GM21576 (cell line): ENCODE results near the gene HEXIM1.

ENCODE experiments used
- ATAC-seq: cut with Tn5 transposase; IDR thresholded peaks from one replicate; pipeline ENCODE4 v1.9.1; 2021; ENCODE audit warnings: mild to moderate bottlenecking, moderate library complexity; ENCODE audit not compliant: unreplicated experiment

Gene HEXIM1

DNA sequence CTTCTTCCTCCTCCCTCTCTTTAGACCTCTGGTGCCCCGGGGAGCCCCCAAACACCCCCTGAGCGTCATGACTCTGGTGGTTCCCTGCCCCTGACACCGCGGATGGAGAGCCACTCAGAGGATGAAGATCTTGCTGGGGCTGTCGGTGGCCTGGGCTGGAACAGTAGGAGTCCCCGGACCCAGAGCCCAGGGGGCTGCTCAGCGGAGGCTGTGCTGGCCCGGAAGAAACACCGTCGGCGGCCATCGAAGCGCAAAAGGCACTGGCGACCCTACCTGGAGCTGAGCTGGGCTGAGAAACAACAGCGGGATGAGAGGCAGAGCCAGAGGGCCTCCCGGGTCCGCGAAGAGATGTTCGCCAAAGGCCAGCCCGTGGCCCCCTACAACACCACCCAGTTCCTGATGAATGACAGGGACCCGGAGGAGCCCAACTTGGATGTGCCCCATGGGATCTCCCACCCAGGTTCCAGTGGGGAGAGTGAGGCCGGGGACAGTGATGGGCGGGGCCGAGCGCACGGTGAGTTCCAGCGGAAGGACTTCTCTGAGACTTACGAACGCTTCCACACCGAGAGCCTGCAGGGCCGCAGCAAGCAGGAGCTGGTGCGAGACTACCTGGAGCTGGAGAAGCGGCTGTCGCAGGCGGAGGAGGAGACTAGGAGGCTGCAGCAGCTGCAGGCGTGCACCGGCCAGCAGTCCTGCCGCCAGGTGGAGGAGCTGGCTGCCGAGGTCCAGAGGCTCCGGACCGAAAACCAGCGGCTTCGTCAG, 20.9 kb downstream of the HEXIM1 start:
- no peak for ATAC-seq

DNA sequence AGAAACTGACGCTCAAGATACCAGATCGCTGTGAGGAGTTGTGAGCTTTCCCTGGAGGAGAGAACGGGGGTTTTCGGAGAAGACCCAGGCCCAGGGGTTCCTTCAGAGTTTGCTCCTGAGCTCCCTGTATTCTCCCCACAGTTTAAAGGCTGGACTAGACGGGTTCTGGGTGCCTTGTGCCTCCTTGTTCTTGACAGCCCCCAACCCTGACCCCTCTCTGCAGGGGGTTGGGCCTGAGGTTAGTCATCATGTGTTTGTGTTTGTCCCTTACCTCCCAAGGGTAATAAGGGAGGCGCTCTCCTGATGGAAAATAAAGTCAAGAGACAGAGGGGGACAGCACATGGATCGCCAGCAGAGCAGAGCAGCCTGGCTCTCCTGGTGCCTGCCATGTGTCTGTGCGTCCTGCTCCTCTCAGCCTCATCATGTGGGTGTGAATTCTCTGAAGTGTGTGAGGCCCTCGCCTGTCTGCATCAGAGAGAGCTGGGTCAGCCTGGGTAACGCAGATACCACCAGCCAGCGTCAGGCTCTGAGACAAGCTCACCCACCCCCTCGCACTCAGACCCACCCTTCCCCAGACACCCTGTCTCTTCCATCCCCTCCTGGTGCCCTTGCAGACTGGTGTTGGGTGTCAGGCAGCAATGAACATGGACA, 22.1 kb downstream of the HEXIM1 start:
- no peak for ATAC-seq

DNA sequence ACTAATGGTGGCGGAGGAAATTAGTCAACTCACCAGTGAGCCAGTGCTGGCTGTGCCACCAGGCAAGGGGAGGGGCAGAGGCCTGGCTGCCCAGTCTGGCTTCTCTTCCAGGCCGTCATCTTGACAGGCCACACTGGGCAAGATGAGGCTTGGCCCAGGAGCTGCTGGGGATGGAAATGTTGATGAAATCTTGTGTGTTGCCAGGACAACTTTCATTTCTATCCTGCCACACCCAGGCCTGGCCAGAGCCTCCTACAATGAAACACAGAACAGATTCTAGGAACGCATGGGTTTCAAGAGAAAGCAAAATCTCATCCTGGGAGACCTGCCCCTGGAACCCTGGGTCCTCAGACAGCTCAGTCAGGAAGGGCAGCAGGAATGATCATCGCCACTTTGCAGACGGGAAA, 22.7 kb downstream of the HEXIM1 start:
- no peak for ATAC-seq

DNA sequence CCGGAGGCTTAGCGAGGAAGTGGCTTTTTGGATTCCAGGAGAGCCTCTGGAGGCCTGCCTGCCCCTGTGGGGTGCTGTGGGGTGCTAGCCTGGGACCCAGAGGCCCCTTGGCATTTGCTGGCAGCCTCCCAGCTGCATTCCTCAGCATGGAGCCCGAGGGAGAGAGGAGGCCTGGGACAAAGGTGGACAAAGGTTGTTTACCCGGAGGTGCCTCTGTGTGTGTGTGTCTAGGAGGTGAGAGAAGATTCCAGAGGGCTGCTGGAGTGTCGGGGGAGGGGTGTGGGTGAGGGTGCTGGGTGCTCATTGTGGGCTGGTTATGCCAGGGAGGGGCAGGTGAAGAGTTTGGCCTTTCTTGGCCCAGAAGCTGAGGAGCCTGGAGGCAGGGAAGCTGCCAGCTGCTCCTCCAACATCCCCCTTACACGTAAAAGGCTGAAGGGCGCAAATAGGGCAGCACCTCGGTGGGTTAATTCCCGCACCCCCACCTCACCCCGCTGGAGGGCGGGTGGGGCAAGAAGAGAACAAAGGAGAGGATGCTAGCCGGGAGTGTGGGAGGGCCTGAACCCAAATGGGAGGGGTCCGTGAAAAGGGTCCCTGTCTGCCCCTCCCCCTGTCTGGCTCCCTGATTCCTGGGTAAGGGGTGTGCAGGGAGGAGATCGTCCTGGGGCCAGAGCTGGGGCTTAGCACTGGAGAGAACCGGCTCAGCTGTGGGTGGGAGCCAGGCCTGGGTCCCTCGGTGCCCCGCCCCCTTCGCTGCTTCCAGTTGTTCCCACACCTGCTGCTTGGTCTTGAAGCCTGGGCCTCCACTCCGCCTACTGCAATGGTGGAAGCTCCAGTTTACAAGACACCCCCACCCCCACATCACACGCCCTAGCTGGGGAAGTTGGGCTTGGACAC, 23.3 kb downstream of the HEXIM1 start:
- no peak for ATAC-seq

DNA sequence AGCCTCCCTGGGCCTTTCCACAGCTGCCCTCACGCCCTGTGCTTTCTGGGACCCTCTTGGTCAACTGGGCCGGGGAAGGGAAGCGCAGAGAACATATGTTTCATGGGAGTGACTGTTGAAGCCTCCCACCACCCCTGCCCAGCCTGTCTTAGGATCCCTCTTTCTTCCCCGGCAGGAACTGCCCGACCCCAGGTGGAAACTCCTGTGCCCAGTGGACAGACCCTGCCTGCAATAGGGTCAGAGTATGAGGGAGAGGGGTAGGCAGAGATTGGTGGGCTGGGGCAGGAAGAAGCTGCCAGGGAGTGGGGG, 23.9 kb downstream of the HEXIM1 start:
- no peak for ATAC-seq

DNA sequence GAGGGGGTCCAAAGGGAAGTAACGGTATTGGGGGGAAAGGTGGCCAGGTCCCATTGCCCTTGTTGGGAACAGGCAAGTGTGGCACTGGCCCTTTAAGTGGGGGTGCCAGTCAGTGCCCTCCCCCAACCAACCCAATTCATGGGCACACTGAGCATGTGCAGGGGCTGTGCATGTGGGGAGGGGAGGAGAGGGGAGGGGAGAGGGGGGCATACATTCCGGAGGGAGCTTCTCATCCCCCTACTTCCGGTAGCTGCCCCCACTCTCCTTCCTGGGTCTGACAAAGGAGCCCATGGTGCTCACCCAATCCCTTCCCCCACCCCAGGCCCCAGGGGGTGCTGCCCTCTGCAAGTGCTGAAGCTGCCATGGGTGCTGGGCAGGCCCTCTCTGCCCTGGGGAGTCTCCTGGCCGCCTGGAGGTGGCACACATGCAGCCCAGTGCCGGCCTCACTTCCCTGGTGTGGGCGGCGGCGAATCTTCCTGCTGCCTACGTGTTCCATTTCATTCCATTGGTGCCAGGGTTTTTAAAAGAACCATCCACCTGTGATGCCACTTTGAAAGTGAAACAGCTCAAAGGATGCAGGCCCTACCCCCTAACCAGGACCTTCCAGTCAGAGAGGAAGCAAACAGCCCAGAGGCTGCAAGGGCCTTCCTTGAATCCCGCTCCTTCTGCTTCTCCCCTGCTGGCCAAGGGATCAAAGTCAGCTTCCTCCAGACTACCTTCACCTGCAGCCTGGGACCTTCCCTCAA, 24.4 kb downstream of the HEXIM1 start:
- ATAC-seq, result no peak

DNA sequence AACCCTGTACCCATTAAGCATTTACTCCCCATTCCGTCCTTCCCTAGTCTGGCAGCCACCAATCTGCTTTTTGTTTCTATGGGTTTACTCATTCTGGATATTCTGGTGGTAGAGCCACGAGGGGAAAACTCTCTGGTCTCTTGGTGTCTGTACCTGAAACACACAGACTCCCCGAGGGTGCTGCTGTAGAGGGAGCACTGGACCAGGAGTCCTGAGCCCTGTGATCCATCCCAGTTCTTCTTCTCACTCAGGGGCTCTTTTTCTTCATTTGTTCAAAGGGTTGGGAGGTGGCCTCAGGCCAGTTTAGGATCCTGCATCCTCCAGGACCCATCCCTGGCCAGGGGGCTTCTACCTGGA, 27.5 kb downstream of the HEXIM1 start:
- no peak for ATAC-seq

DNA sequence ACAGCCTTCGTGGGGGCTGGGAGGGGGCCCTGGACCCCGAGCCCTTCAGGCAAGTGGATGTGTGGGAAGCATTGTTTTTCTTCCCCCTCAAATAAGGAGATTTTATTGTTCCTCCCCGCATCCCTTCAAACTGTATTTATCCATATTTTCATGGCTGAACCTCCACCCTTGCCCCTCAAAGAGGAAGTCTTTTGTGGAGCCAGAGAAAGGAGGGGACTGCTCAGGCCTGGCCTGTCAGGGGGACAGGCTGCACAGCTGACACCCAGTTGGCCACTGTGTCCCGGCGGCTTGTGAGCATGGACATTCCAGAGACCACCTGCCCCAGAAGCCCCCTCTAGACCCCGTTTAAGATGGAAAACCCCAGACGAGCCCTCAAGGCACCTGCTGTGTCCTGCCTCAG, 29.3 kb downstream of the HEXIM1 start:
- ATAC-seq, result no peak

DNA sequence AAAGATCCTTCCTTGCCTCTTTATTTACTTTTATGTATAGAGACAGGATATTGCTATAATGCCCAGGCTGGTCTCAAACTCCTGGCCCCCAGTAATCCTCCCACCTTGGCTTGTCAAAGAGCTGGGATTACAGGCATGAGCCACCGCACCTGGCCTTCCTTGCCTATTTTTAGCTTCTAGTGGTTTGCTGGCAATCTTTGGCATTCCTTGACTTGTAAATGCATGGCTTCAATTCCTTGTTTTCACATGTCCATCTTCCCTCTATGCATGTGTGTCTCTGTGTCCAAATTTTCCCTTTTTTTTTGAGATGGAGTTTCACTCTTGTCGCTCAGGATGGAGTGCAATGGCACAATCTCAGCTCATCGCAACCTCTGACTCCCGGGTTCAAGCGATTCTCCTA, 35.9 kb downstream of the HEXIM1 start:
- ATAC-seq, result no peak

DNA sequence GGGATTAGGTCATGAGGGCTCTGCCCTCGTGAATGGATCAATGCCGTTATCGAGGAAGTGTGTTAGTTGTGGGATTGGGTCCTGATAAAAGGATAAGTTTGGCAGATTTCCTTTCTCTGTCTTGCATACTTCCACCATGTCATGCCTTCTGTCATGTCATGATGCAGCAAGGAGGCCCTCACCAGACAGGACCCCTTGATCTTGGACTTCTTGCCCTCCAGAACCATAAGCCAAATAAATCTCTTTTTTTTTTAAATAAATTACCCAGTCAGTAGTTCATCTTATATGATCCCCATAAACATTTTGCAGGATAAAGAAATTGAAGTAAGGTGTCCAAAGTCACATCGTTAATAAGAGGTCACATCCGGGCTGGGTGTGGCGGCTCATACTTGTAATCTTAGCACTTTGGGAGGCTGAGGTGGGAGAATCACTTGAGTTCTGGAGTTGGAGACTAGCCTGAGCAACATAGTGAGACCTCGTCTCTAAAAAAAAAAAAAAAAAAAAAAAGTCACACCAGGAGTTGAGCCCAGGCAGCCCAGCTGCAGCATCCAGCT, 38.6 kb downstream of the HEXIM1 start:
- no peak for ATAC-seq

DNA sequence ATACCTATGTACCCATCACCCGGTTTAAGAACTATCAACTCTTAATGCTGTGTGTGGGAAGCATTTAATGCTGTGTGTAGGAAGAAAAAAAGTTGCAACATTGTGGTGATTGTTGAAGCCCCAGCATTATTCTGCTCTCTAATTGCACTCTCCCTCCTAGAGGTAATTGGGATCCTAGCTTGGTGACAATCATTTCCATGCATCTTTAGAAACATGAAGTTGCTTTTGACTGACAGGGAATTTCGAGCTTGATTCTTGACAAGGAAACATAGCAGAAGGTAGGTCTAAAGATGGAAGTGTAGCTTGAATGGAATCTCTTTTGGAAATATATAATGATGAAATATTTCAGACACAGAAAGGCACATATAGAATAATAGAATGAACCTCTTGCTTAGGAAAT, 40.7 kb downstream of the HEXIM1 start:
- ATAC-seq, result no peak

DNA sequence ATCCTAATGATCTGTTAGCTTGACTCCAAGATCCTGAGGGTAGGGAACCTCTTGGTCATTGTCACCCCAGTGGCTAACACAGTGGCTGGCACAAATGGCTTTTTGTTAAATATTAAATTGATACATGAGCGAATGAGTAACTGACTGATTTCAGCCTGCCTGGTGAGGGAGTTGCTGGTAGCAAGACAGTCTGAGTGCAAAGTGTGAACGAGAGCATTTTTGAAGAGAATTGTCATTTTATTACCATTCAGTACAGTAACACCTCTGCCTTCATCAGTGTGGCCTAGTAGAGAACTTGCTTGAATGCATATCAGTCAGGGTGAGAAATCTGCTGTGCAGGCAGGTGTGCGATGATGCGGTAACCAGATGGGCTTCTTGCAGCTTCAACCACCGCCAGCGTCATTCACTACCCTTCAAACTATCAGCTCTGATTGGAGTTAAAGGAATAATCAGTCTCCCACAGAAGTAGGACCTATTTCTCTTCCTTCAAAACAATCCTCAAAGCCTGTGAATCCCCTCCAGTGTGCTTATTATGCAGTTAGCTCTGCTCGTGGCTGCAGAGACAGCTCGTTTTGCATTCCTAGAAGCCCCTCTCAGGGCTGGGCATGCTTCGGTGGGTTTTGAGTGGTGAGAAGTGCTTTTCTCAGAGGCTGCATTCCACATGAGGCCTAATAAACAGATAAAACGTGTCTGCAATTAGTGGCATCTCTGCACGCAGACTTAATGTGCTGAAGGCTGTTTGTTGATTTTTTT, 42.4 kb downstream of the HEXIM1 start:
- no peak for ATAC-seq

DNA sequence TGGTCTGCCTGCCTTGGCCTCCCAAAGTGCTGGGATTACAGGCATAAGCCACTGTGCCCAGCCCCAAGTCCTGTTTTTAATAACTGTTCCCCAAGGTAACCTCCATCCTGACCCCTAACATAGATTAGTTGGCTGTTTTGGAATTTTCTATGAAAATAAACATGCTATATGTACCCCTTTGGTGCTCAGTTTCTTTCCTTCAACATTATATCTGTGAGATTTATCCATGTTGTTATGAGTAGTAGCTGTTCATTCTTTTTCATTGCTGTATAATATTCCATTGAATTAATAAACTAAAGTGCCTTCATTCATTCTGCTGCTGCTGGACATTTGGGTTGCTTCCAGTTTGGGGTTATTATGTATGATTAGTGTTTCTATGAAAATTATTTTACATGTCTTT, 47.1 kb downstream of the HEXIM1 start:
- ATAC-seq, result no peak

DNA sequence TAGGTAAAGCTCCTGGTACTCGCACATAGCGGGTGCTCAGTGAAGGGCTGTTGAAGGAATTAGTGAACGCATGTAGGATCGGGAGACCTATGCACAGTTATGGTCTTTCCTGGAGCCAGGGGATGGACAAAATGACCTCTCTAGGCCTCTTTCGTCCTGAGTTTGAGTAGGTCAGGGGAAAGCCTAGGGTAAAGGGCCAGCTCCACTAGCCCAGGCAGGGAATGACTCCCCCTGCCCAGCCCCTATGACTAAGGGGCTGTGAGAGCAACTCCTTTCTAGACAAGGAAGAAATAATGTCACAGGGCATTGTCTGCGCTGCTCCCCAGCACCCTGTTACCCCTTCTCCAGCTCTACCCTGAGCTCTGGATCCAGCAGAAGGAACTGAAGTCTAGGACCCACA, 48.8 kb downstream of the HEXIM1 start:
- ATAC-seq, result no peak

DNA sequence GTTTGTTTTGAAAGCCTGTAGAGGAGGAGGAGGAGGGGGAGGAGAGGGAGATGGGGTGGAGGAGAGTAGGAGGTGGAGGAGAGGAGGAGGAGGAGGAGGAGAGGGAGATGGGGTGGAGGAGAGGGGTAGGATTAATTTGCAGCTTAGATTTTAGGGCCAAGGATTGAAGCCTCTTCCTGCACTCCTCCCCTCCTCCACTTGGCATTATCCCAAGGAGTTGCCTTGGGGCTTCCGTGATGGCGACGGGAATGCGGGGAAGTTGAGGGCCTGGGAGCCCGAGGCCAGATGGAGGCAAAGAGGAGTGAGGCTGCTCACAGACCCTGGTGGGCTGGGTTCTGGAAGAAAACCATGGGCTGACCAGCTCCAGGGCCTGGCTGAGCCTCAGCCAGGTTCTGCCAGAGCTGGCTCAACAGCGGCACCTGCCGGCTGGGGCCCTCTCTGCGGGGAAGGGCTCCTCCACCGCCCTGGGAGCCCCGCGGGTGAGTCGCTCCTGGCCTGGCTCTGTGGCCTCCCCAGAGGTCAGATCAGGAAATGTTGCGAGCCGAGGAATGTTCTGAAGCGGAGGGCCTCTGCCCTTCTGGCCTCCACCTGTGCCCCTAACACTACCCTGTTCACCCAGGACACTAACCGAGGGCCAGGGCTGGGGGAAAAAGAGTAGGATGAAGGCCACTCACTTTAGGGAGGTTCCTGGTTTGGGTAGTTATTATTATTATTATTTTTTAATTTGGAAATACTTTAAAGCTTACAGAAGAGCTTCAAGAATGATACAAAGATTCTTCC, 49.5 kb downstream of the HEXIM1 start:
- ATAC-seq, result peak; percentile 63

DNA sequence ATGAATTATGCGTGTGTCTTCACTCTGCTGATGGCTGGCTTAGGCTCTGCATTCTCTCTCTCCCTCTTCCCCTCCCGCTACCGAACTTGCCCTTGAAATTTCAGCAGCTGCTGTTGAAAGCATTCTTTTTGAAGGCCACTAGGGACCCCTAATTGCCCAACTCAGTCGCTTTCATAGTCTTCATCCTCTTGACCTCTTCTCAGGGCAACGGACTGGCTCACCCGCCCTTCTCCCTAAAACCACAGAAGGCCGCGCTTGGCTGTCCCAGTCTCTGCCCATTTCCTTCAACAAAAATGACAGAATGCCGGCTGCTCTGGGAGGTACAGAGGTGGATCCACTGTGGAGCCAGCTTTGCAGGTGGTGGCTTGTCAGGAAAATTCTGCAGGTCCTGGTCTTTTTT, 52.4 kb downstream of the HEXIM1 start:
- ATAC-seq, result no peak

DNA sequence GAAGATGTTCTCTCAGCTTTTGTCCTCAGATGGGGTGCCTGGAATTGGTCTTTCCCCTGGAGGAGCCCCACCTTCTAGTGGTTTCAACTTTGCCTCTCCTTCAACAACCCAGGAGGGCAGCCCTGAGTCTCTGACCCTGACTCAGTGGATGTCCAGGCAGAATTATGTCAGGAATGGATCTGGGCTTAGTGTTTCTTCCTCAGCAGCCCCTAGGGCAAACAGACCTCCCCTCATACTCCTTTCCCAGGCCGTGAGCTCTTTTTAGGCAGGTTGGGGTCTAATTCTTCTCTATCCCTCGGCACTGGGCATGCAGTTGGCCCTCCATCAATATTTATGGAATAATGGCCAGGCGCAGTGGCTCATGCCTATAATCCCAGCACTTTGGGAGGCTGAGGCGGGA, 53.2 kb downstream of the HEXIM1 start:
- ATAC-seq, result no peak
